ENCODE data around the gene HOXB7.

HOXB7 gene

DNA sequence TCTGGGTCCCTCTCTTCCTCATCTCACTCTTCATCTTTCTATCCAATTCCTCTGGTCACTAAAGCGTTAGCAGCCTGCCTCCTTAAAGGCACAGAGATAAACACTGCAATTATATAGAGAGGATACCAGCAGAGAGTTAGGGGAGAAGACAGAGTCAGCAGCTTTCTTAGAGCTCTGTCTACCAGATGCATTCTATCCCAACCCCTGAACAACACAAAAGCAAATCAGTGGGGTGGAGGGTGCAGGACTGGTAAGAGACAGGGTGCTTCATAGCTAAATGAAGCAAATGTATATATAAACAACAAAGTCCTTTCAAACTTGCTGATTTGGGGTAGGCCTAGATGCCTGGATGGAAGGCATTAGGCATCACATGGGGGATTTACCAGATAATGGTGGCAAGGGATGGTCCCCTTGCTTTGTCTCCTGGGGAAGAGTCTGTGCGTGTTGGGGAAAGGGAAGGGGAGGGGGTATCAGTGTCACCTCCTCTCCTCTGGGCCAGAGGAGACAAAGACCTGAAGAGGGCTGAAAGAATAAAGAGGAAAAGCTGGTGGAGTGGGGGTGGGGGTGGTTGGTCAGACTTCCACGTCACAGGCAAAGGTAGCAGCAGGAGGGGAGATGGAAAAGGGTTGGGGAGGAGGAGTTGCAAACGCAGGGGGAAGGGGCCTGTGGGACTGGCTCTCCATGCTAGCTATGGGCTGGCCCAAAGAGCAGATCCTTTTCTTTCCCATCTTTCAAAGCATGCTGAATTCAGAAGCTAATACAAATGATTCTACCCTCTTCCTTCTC lies 44.7 kb downstream of the HOXB7 start:
- no peaks in the 10 kb centered on the region for H3K36me3 ChIP-seq (replicated peaks)
- no peak overlapping the region for H3K27ac ChIP-seq
- TF ChIP-seq, protein P1, sequence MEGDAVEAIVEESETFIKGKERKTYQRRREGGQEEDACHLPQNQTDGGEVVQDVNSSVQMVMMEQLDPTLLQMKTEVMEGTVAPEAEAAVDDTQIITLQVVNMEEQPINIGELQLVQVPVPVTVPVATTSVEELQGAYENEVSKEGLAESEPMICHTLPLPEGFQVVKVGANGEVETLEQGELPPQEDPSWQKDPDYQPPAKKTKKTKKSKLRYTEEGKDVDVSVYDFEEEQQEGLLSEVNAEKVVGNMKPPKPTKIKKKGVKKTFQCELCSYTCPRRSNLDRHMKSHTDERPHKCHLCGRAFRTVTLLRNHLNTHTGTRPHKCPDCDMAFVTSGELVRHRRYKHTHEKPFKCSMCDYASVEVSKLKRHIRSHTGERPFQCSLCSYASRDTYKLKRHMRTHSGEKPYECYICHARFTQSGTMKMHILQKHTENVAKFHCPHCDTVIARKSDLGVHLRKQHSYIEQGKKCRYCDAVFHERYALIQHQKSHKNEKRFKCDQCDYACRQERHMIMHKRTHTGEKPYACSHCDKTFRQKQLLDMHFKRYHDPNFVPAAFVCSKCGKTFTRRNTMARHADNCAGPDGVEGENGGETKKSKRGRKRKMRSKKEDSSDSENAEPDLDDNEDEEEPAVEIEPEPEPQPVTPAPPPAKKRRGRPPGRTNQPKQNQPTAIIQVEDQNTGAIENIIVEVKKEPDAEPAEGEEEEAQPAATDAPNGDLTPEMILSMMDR (IDR thresholded peaks at IDR 0.05; ENCODE audit: low read depth, low read length, missing control alignments): no peak
- H3K27me3 ChIP-seq (replicated peaks): peaks cover 95% of the 10 kb centered on the region
- no peak for DNase-seq
- in situ Hi-C loops (cut with HindIII; ENCODE audit: low pct_ligation_motif_present, low sequenced_read_pairs): no loop called here
- no peak overlapping the region for H3K4me3 ChIP-seq (ENCODE audit: low read depth, low read length)

- Histone ChIP-seq H3K27me3 (replicated peaks) (peaks cover 95% of the 10 kb centered on the region), H3K27ac (no peak overlapping the region), H3K36me3 (replicated peaks) (no peaks in the 10 kb centered on the region), H3K4me3 (ENCODE audit: low read depth, low read length) (peak overlapping the region; percentile 50)
- in situ Hi-C loops (cut with HindIII; ENCODE audit: low pct_ligation_motif_present, low sequenced_read_pairs): no loop called here
- DNase-seq: no peak
- TF ChIP-seq, protein P1 (IDR thresholded peaks at IDR 0.05; ENCODE audit: low read depth, low read length, missing control alignments): no peak
These were observed 45.7 kb downstream of the HOXB7 start for GRCh38 chr17:48565022-48565554.

GRCh38 chr17:48564188-48565021 lies 46.4 kb downstream of the HOXB7 start:
- no peak for DNase-seq
- Histone ChIP-seq H3K27ac (no peak overlapping the region), H3K27me3 (replicated peaks) (peaks cover 95% of the 10 kb centered on the region), H3K4me3 (ENCODE audit: low read depth, low read length) (peak overlapping the region; percentile 50), H3K36me3 (replicated peaks) (no peaks in the 10 kb centered on the region)
- in situ Hi-C loops (cut with HindIII; ENCODE audit: low pct_ligation_motif_present, low sequenced_read_pairs): no loop called here
- TF ChIP-seq, protein P1 (IDR thresholded peaks at IDR 0.05; ENCODE audit: low read depth, low read length, missing control alignments): no peak

- in situ Hi-C loops (cut with HindIII; ENCODE audit: low pct_ligation_motif_present, low sequenced_read_pairs): no loop called here
- peaks cover 97% of the 10 kb centered on the region for H3K27me3 ChIP-seq (replicated peaks)
These were observed 47.0 kb downstream of the HOXB7 start for GRCh38 chr17:48563867-48564187.

GRCh38 chr17:48563385-48563838 lies 47.4 kb downstream of the HOXB7 start:
- peak overlapping the region; percentile 43 for H3K4me3 ChIP-seq (ENCODE audit: low read depth, low read length)
- H3K27me3 ChIP-seq (replicated peaks): peaks cover 97% of the 10 kb centered on the region
- H3K36me3 ChIP-seq (replicated peaks): no peaks in the 10 kb centered on the region
- no peak overlapping the region for H3K27ac ChIP-seq
- no peak for DNase-seq
- TF ChIP-seq, protein P1 (IDR thresholded peaks at IDR 0.05; ENCODE audit: low read depth, low read length, missing control alignments): no peak
- in situ Hi-C loops (cut with HindIII; ENCODE audit: low pct_ligation_motif_present, low sequenced_read_pairs): no loop called here

More at GRCh38 chr17:48563867-48564187, 47.0 kb downstream of the HOXB7 start:
- TF ChIP-seq, protein P1 (IDR thresholded peaks at IDR 0.05; ENCODE audit: low read depth, low read length, missing control alignments): no peak
- DNase-seq: no peak
- H3K36me3 ChIP-seq (replicated peaks): no peaks in the 10 kb centered on the region
- H3K4me3 ChIP-seq (ENCODE audit: low read depth, low read length): peak overlapping the region; percentile 43
- no peak overlapping the region for H3K27ac ChIP-seq
